NCI-H2029 treated with DMSO at 0.1 percent for 48 hours (cell line): ENCODE data around the gene C14orf132.

ENCODE experiments used
- DNase-seq: peaks from one replicate; lab custom pipeline; 2025; lab: John Stamatoyannopoulos, UW

C14orf132 gene

DNA sequence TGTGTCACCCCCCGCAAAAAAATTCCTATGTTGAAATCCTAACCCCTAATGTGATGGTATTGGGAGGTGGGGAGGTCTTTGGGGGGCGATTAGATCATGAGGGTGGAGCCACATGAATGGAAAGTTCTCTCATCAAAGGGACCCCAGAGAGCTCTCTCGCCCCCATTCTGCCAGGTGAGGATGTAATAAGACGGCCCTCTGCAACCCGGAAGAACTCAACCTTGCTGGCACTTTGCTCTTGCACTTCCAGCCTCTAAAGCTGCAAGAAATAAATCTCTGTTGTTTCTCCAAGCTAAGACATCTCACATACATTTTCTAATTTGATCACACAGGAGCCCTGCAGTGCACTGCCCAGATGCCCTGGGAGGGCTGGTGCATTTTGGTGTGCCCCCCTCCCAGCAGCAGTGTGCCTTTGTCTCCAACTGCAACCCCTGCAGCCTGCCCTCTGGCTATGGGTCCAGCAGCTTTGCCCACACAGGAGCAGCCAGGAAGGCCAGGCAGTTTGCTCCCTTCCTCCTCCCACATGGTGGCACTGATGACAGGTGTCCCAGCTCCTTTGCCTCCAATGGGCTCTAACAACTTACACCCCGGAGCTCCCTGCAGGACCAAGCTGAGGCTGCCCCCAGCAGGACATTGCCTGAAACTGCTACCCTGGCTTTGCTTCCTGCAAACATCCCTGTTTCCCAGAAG is 59.3 kb downstream of the C14orf132 start:
- no peak for DNase-seq

DNA sequence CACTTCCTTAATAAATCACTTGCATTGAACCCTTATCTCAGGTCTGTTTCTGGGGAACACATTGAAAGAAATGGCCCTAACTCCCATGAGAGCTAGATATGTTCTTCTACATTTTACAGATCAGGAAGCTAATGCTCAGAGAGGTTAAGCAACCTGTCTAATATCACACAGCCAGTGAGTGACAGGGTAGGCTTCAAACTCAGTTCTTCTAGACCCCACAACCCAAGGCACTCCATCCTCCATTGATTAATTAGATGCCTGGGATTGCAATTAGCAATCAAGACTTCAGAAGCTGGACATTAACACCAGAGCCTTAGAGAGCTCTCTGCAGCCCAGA is 59.8 kb downstream of the C14orf132 start:
- DNase-seq, result no peak

DNA sequence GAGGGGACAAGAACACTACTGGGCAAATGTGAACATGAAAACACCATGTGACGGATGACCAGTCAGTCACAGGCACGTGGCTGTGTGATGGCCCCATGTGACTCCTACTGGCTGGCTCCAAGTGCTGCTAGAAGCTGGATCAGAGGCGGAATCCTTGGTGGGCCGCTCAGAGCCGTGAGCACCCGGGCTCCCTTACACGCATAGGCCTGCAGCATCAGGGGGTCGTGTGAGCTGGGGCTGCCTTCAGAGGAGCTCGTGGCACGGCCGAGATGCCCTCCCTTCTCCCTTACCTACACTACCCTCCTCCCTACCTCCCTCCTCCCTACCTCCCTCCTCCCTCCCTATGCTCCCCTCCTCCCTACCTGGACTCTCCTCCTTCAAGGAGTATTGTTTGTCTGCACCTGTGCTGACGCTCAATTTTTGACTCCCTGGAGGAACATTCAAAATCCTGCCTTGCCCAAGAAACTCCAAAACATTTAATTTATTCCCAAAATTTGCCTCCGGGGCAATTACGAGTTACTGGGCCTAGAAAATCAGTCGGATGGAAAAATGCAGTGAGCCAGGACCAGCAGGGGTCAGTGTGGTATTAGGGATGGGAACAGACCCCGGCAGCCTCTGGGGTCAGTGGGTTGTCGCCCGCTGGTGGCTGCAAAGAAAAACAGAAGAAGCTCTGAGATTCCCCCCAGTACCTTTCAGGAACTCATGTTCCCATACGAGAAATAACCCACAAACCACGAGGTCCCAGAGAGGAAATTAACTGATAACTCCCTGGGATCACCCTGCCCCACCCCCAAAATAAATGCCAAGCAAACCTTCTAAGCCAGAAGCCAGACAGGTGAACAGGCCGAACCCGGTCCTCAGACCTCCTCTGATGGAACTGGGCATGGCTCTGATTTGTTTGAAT is 61.3 kb downstream of the C14orf132 start:
- DNase-seq, result peak; percentile 19

DNA sequence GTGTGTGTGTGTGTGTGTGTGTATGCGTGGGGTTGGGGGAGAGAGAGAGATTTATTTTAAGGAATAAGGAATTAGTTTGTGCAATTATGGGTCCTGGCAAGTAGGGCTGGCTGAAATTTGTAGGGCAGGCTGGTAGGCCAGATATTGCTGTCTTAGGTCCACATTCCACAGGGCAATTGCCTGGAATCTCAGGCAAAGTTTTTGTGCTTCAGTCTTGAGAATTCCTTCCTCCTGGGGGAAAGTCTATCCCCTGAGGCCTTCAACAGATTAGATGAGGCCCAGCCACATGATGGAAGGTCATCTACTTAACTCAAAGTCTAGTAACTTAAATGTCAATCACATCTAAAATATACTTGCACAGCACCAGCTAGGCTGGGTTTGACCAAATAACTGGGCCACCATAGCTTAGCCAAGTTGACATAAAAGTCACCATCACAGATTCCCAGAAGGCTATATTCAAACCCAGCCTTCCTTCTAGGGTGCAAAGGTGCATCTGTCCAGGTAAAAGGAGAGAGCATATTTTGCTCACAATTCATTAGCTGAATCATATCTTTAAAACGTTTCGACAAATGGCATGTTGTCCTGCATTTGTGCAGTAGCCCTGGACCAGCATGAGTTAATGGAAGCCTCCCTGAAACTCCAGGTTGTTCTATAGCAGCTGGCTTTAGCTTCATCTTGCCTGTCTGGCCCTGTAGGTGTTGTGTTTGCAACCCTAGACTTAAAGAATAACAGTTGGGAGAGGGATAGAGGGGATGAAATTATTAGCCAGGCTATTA is 63.1 kb downstream of the C14orf132 start:
- no peak for DNase-seq

DNA sequence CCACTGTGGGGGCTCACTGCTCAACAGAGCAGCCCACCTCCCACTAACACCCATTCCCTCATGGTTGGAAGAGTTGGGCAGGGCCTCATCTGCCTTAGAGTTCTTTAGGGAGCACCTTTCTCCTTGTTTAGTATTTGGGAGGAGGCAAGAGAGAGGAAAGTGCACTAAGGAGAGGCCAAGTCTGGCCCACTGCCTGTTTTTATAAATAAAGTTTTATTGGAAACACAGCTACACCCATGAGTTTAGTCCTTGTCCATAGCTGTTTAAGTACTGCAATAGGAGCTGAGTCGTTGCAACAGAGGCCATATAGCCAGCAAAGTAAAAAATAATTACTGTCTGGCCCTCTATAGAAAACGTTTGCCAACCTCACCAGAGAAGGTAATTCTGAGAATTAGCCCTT is 63.9 kb downstream of the C14orf132 start:
- DNase-seq, result no peak

DNA sequence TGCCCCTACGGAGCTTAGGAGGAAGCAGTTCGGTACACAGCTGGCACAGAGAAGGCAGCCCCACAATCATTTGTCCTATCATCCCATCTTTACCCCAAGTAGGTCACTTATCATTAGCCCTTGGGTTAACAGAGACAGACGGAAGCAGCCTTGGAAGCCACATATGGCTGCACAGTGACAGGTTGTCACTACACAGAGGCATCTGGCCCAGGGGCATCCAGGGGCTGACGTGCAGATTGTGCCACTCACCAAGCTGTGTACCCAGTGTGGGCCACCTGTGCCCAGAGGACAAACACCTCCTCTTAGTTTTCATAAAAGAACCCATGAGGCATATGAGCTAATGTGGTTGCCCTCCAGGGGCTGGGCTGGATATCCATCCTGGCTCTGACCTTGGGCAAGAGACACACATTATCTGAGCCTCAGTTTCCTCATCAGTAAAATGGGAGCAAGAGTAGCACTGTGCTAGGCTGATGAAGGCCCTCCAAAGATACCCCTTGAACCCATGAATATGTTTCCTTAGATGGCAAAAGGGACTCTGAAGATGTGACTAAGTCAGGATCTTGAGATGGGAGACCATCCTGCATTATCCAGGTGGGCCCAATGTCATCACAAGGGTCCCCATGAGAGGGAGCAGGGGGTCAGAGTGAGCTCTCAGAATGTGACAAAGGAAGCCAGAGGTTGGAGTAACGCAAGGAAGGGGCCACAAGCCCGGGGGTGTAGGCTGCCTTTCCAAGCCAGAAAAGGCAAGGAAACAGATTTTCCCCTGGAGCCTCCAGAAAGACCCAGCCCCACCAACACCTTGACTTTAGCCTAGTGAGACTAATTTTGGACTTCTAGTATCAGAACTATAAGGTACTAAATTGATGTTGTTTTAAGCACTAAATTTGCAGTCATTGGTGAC is 64.6 kb downstream of the C14orf132 start:
- DNase-seq, result no peak

DNA sequence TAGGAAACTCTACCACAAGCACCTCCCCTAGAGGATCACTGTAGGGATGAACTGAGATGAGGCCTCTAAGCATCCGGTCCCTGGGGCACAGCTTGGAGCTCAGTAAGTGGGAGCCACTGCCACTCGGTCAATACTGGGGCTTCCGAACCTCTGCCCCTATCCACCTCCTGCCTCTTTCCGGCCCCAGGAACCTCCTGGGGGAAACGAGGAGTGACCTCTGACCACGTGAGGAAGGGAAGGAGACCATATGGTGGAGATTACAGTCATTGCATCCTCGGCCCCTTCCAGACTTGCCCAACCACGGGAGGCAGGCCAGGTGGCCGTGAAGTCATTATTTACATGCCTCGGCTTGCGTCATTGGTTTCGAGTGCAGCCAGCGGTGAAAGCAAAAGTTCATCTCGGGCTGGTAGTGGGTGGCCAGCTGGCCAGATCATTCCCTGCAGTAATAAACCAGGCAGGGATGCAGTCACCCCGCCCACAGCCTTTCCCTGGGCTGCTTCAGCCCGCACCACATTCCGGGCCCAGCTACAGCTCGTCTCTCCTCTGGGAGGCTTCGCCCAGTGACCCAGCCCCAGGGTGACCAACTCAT is 65.4 kb downstream of the C14orf132 start:
- no peak for DNase-seq

DNA sequence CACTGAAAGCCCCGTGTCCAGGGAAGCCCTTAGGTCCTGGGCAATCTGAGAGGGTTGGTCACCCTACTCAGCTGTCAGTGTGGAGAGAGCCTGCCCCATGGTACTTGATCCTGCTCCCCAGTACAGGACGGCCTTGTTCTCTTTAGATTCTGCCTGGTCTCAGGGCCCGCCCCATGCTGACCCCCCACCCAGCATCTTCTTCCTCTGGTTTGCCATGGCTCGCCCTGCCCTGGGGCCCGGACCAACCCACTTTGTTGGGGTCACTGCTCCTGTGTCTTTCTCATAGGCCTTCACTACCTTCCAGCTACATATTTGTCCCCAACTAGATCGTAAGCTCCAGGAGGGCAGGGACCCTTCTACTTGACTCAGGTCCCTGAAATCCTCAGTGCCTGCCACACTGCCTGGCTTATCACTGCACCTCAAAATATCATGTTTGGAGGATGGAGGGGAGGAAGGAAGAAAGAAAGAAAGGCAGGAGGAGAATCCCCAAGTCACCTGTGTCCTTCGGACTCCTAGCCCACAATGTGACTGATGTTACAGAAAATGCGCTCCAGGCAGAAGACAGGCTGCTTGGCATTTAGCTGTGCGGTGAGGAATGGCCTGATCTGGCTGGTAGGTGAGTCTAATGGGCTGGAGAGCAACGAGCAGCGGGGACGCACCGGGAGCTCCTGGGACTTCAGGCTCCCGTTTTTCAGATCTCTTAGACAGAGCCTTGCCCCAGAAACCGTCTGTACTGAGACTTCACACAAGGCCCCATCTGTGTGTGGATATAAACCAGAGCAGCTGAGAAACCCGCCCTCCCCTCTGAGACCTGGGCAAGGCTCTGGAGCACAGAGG is 66.1 kb downstream of the C14orf132 start:
- DNase-seq, result no peak

DNA sequence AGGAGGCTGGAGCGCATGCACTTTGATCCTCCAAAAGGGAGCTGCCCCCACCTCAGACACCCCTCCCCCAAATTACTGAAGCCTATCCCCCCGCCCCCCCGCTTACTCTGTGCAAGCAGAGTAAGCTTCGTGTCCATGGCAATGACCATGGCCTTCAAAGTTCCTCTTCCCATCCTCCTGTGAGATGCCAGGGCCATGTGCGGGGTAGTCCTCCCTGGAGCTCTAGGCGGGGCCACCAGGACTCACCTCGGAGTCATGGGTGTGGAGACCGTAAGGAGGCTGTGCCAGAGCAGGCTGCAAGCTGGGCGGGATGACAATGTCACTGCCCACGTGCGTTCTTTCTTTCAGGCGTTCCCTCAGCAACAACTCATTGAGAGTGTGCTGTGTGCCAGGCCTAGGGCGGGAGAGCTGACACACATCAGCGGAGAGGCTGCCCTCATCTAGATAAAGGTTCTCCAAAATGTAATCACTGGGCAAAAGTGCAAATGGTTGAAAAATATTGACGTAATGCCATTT is 66.8 kb downstream of the C14orf132 start:
- DNase-seq, result no peak

DNA sequence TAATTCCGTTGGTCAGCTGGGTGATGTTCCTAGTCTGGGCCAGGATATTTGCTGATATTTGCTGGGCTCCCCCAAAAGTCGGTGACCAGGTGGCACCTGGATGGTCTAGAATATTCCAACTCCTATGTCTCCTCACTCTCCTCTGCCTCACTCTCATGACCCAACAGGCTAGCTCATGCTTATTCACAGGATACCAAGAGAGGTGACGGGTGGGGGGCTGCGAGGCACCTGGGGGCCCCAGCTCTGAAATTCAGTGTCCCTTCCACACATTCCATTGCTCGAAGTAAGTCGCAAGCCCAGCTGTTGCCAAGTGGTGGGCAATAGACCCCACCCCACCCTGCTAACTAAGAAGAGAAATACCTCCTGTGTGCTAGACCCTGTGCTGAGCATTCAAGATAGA is 67.7 kb downstream of the C14orf132 start:
- DNase-seq, result no peak

DNA sequence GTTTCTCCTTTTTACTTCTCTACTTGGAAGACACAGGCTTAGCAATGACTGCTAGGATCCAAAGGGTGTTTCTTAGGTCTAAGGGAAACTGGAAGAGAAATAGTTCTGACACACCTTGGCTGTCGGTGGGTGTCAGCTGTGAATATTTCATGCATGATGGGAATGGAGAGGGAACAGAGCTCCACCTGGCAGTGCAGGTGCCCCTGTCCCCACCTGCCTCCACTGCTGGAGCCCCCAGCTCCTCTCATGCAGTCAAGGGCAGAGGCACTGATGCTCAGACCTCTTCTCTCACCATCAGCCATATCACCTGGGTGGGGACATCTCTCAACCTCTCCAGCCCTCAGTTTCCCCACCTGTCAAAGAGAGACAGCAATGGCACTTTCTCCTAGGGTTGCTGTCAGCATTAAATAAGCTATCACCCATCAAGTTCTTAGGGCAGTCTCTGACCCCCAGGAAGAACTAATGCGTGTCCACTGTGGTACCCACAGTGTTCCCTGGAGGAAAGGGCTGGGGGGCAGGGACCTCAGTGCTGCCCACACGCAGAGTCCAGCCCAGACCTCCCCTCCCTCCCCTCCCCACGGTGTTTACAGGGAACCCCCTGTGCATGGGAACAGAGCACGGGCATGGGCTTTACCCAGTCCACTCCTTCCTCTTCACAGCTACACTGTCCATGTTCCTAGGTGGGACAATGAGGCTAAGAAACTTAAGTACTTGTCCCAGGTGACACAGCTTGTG is 69.1 kb downstream of the C14orf132 start:
- DNase-seq, result no peak

DNA sequence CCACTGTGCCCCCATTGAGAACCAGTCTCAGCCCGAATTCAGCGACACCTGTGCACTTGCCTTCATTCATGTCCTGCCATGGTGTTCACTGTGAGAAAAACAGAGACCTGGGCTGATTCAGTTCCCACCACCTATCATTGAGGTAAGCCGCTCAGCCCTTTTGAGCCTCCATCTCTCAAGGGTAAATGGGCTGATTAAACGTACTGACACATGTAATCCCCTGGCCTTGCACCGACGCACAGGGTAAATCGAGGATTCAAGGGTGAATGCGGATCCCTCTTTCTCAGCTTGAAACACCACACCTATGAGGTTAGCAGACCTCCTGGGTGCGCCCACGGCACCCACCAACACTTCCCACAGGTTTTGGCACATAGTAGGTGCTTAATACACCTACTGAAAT is 69.7 kb downstream of the C14orf132 start:
- DNase-seq, result no peak

DNA sequence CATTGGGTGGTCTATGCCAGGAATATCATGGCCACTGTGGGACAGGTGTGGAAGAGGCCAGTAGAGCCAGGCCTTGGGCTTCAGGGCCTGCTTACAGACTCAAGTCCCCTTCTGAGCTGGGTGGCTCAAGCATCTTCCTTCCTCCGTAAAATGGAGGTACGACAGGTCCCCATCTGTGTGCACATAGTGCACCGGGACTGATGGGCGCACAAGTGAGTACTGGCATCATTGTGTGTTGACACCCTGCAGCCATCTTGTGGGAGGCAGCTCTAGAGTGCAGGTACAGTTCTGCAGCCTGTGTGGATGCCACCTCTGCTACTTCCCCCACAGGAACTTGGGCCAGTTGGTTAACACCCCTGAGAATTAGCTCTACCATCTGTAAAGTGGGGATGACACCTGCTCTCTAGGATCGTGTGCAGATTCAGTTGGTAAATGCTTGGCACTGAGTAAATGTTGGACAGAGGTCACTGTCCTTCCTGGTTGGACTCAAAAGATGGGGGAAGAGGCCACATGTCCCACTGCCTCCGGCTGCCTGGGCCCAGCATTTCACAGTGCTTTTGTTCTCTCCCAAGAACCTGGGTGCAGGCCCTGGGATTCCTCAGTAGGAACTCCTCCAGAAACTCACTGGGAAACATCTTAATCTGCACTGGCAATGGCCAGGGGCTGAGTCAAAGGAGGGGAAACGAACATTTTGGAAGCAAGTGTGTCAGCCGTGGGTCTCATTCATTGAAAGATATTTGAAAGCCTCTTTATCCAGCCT is 70.6 kb downstream of the C14orf132 start:
- no peak for DNase-seq

DNA sequence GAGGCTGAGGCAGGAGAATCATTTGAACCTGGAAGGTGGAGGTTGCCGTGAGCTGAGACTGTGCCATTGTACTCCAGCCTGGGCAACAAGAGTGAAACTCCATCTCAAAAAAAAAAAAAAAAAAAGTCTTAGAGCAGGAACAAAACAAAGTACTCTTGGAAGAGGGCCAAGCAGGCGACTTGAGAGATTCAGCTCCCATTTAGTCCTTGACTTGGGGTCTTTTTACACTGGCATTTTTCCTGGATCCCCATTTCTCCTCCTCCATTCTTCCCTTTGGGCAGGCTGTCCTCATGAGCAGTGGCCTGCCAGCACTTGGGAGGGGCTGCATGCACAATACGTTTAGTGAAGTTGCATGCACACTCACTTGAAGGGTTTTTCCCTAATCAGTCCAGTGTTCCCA is 72.9 kb downstream of the C14orf132 start:
- DNase-seq, result no peak

DNA sequence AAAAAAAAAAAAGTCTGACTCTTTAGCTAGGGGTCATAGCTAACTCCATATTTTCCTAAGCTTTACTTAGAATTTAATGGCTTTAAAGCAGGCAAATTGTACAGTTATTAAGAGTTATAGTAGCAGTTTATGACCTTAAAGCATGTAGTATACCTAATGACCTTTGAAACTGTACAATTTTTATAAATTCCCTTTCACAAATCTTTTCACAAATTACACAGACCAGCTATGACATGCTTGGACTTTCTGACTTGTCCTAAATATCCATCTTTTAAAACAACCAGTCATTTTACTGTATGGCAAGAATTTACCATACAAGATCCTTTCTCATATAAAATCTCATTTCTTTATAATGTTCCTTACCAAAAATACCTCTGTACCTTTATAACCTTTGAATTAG is 74.8 kb downstream of the C14orf132 start:
- no peak for DNase-seq

DNA sequence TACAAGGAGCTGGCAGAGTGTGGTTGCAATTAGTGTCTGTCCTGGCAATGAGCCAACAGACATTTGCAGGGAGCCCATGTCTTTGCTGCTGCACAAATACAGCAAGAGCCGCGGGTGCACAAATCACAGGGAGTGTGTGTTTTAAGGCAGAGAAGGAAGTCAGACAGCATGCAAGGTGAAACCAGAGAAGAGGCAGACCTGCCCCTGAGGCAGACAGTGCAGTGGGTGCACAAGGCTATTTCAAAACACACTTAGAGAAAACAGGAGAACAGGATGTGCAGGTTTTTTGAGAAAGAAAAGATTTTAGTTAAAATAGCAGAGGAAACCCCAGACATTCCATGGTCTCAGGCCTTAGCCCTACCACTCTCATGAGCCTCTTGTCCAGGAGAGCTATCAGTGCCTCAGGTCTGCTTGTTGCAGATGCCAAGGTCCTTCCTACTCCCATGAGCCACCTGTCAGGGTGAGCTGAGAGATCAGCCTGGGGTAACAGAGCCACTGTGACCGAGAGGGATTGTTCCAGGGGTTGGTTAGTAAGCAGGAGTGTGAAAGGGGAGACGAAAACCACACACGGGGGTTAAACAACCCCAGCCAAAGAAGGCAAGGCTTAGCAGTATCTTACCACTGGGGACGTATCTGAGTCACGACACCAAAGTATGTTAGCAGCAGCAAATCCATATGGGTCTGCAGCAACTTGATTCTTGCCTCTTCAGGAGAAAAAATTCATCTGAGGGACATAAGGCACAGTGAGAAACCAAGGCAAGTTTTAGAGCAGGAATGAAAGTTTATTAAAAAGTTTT is 78.1 kb downstream of the C14orf132 start:
- DNase-seq, result peak; percentile 13

DNA sequence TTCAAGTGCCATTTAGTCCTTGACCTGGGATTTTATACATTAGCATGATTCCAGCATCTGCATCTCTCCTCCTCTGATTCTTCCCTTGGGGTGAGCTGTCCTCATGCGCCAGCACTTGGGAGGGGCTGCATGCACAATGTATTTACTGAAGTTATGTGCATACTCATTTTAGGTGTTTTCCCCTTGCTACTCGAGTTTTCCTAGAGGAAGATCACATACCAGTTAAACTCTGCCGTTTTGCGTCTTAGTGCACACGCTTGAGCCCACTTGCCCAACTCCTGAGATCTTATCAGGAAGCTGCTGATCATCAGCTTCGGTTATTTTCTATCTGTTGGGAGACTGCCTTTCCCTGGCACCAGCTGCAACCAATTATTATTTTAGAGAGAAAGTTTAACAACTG is 78.8 kb downstream of the C14orf132 start:
- DNase-seq, result no peak

DNA sequence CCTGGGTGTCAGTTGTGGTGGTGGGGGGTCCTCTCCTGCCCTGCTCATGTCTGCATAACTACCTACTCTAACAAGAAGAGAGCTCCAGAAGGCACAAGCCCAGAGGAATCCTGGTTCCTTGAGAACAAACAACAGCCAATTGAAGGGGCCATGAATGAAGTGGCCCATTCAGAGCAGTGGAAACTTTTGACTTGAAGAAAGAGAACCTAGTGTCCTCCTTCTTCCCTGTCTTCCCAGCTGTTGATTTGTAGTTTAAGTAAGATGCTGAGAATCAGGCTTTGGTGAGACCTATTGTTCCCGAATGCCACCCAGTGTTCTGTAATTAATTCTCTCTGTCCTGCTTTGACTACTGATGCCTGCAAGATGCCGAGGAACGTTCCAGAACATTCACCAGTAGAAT is 79.2 kb downstream of the C14orf132 start:
- DNase-seq, result no peak
